Lung (tissue), 12 donors: ENCODE results near the gene ZNF469. TPM values are rescaled to one million over a fixed set of nuclear protein-coding genes. Genes with fewer than 3 reads are reported as not detected.
"Not testable (repeated sequence)": the region's sequence is repeated elsewhere in the genome, so short reads cannot be mapped to it uniquely, and the experiment has no call there.

ENCODE experiments used
- ATAC-seq: fragments of 200-7000 bp; cut with Tn5 transposase; one replicate; pipeline ENCODE4 v1.9.1; 2020; ENCODE audit warnings: moderate number of reproducible peaks; ENCODE audit not compliant: insufficient read depth, low FRiP score
- DNase-seq, 3 donors: peaks; one replicate each; pipeline ENCODE4 v3.0.0-alpha.2; 2013 to 2017
- H3K27ac ChIP-seq, 2 donors: one replicate each; pipeline ENCODE4 v1.5.1; 2013; ENCODE audit warnings: mild to moderate bottlenecking in 2 of 2, moderate library complexity in 2 of 2, control low read depth in 1 of 2, inconsistent platforms in 1 of 2, low read depth in 1 of 2, low read length in 1 of 2
- H3K27me3 ChIP-seq, 3 donors: one replicate each; pipeline ENCODE4 v1.5.1; 2013; ENCODE audit warnings: low read length in 2 of 3; ENCODE audit not compliant: control insufficient read depth in 3 of 3, insufficient read depth in 3 of 3
- H3K36me3 ChIP-seq, 4 donors: one replicate each; pipeline ENCODE4 v1.5.1; 2013; ENCODE audit warnings: low read length in 4 of 4, mild to moderate bottlenecking in 1 of 4, moderate library complexity in 1 of 4; ENCODE audit not compliant: control insufficient read depth in 4 of 4, insufficient read depth in 4 of 4
- H3K4me1 ChIP-seq, 5 donors: one replicate each; pipeline ENCODE4 v1.5.1; 2013; ENCODE audit warnings: low read length in 5 of 5, mild to moderate bottlenecking in 2 of 5, moderate library complexity in 1 of 5; ENCODE audit not compliant: control insufficient read depth in 5 of 5, insufficient read depth in 5 of 5
- H3K4me3 ChIP-seq: one replicate; pipeline ENCODE4 v1.5.1; 2013; ENCODE audit warnings: mild to moderate bottlenecking, control low read depth, moderate library complexity
- H3K9ac ChIP-seq, 2 donors: one replicate each; pipeline ENCODE4 v1.5.1; 2013; ENCODE audit warnings: low read length in 2 of 2, control low read depth in 1 of 2; ENCODE audit not compliant: insufficient read depth in 1 of 2
- H3K9me3 ChIP-seq, 4 donors: one replicate each; pipeline ENCODE4 v1.5.1; 2013; ENCODE audit warnings: low read length in 3 of 4, mild to moderate bottlenecking in 1 of 4, moderate library complexity in 1 of 4; ENCODE audit not compliant: control insufficient read depth in 4 of 4, insufficient read depth in 3 of 4
- CTCF ChIP-seq: IDR thresholded peaks from 2 replicates; pipeline ENCODE4 v1.5.1; 2012; ENCODE audit warnings: mild to moderate bottlenecking; ENCODE audit errors: control extremely low read depth, extremely low read depth
- WGBS, 2 donors: extraction: QIAGEN DNeasy Blood & Tissue Kit; methylation state at CpG; one replicate each; pipeline ENCODE4 v1.1.7; 2013; 5-methylcytosine and 5-hydroxymethylcytosine counted together
- polyA plus RNA-seq, 2 donors: library from polyadenylated mRNA; stranded (reverse); fragments of 200-250 nt; gene quantifications; one replicate each; pipeline ENCODE4 v1.2.1, GENCODE V29; 2013
- total RNA-seq, 2 donors: library from RNA; depleted of rRNA in 1 of 2; stranded (reverse); fragments of >200 nt in 1 of 2; gene quantifications; one replicate each; pipeline ENCODE4 v1.2.1, GENCODE V29; 2014 to 2021
- donor health status: control.
- donor health status: control.
- donor health status: Bipolar disorder and iron deficiency.
- donor health status: healthy.
- donor health status: DM: yes; HTN: yes; CAD: no.

Gene ZNF469
- total and polyA plus RNA-seq, 4 donors = 0.67 to 3.0 (median 1.5) TPM

- Histone ChIP-seq H3K9me3 (no peaks in the 10 kb centered on the region), H3K4me3 (no peak overlapping the region), H3K27me3 (no peaks in the 10 kb centered on the region), H3K27ac (no peak overlapping the region), H3K4me1 (no peaks in the 10 kb centered on the region), H3K9ac (no peak overlapping the region), H3K36me3 (no peaks in the 10 kb centered on the region)
- 90 to 94% methylated on average over 26 of the region's 26 CpGs for WGBS, 2 donors
- no peak for DNase-seq
- TF ChIP-seq CTCF = no peak
- no peak for ATAC-seq
Observed at GRCh38 chr16:88357317-88358022, 25.3 kb upstream of the ZNF469 start.

DNA sequence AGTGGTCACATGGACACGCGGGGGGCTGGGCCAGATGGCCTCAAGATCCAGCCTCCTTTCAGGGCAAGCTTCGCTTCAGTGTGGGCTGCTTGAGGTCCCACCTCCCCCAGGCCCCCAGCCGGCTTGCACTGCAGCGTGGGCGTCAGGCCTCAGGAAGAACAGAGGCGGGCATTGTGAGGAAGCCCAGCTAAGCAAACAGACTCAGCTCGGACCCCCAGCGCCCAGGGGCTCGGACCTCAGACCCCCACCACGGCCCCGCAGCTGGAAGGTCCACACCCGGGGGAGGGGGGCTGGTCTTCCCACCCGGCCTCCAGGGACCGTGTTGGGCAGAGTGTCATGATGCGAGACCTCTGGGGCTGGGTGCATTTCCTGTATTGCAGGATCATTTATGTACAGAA is 24.7 kb upstream of the ZNF469 start:
- 65 to 75% methylated on average over 16 of the region's 16 CpGs for WGBS, 2 donors
- Histone ChIP-seq H3K36me3 (no peaks in the 10 kb centered on the region), H3K4me1 (no peaks in the 10 kb centered on the region), H3K27ac (no peak overlapping the region), H3K4me3 (no peak overlapping the region), H3K9ac (no peak overlapping the region), H3K9me3 (no peaks in the 10 kb centered on the region), H3K27me3 (no peaks in the 10 kb centered on the region)
- DNase-seq = no peak
- no peak for ATAC-seq
- no peak for TF ChIP-seq CTCF

DNA sequence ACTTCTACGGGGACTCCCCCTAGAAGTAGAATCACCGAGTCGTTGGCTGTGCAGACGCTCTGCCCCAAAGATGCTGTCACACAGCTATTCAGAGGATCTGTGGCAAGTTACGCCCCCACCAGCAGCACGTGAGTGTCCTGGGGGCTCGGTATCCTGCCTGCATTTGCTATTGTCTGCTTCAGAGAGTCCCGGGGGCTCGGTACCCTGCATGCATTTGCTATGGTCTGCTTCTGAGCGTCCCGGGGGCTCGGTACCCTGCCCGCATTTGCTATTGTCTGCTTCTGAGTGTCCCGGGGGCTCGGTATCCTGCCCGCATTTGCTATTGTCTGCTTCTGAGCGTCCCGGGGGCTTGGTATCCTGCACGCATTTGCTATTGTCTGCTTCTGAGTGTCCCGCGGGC is 23.8 kb upstream of the ZNF469 start:
- H3K4me3 ChIP-seq = no peak overlapping the region
- DNase-seq (no peak), ATAC-seq (no peak)
- peaks cover 0 to 4% (median 0%) of the 10 kb centered on the region in 4 donors for H3K9me3 ChIP-seq
- no peaks in the 10 kb centered on the region for H3K36me3 ChIP-seq
- 79 to 89% methylated on average over 21 of the region's 21 CpGs for WGBS, 2 donors
- no peak for TF ChIP-seq CTCF
- no peak overlapping the region for H3K27ac ChIP-seq
- H3K9ac ChIP-seq = no peak overlapping the region
- no peaks in the 10 kb centered on the region for H3K27me3 ChIP-seq
- H3K4me1 ChIP-seq = no peaks in the 10 kb centered on the region

- not testable (repeated sequence) for DNase-seq, H3K4me1 ChIP-seq, H3K36me3 ChIP-seq, H3K27ac ChIP-seq, H3K4me3 ChIP-seq, H3K9ac ChIP-seq, ATAC-seq, H3K27me3 ChIP-seq, H3K9me3 ChIP-seq
- 91 to 97% methylated on average over 20 of the region's 20 CpGs for WGBS, 2 donors
Observed at GRCh38 chr16:88360401-88360800, 22.4 kb upstream of the ZNF469 start.
